Neural cell (in vitro differentiated cells): ENCODE results near the gene CDK6. TPM values are rescaled to one million over a fixed set of nuclear protein-coding genes. Genes with fewer than 3 reads are reported as not detected.

Source experiments
- H2AFZ ChIP-seq: fragments of 200-600, 300-800 bp; sonication (generic), shearing (Covaris generic); 2 replicates; pipeline ENCODE4 v1.6.0; 2014; ENCODE audit warnings: low read depth, mild to moderate bottlenecking, antibody characterized with exemption, low read length, moderate library complexity
- H3F3A ChIP-seq: fragments of 200-600 bp; shearing (Covaris generic); 2 replicates; pipeline ENCODE4 v1.6.1; 2016; ENCODE audit warnings: mild to moderate bottlenecking, moderate library complexity, mixed read lengths, antibody characterized with exemption, low read length; ENCODE audit not compliant: insufficient read depth, poor library complexity, severe bottlenecking
- H3K27ac ChIP-seq: fragments of 200-600, 300-800 bp; sonication (generic), shearing (Covaris generic); 2 replicates; pipeline ENCODE4 v1.5.1; 2014; ENCODE audit warnings: mild to moderate bottlenecking, low read length, moderate library complexity
- H3K27me3 ChIP-seq: fragments of 300-800, 200-600 bp; sonication (generic), shearing (Covaris generic); 2 replicates; pipeline ENCODE4 v1.6.0; 2014; ENCODE audit warnings: mild to moderate bottlenecking, low read depth, low read length, moderate library complexity; ENCODE audit not compliant: insufficient read depth
- H3K36me3 ChIP-seq: fragments of 300-800, 200-600 bp; sonication (generic), shearing (Covaris generic); 2 replicates; pipeline ENCODE4 v1.5.1; 2014; ENCODE audit warnings: mild to moderate bottlenecking, antibody characterized with exemption, low read length, moderate library complexity; ENCODE audit not compliant: insufficient read depth
- H3K4me2 ChIP-seq: fragments of 300-800, 200-600 bp; sonication (generic), shearing (Covaris generic); 2 replicates; pipeline ENCODE4 v1.6.0; 2014; ENCODE audit warnings: mild to moderate bottlenecking, low read length
- H3K4me3 ChIP-seq: fragments of 300-800, 200-600 bp; sonication (generic), shearing (Covaris generic); 2 replicates; pipeline ENCODE4 v1.5.1; 2014; ENCODE audit warnings: mild to moderate bottlenecking, low read length, moderate library complexity
- H3K79me2 ChIP-seq: fragments of 200-600 bp; shearing (Covaris generic); replicated peaks from 2 replicates; pipeline ENCODE4 v1.6.0; 2014; ENCODE audit warnings: mild to moderate bottlenecking, low read length, moderate library complexity; ENCODE audit not compliant: insufficient read depth
- H3K9ac ChIP-seq: fragments of 300-800, 200-600 bp; sonication (generic), shearing (Covaris generic); 2 replicates; pipeline ENCODE4 v1.6.1; 2016; ENCODE audit warnings: mild to moderate bottlenecking, low read length, mixed read lengths
- H3K9me2 ChIP-seq: fragments of 200-600 bp; shearing (Covaris generic); 2 replicates; pipeline ENCODE4 v1.6.1; 2016; ENCODE audit warnings: mild to moderate bottlenecking, low read length, mixed read lengths; ENCODE audit not compliant: insufficient read depth
- H3K9me3 ChIP-seq: fragments of 200-600, 300-800 bp; sonication (generic), shearing (Covaris generic); 2 replicates; pipeline ENCODE4 v1.6.1; 2016; ENCODE audit warnings: mild to moderate bottlenecking, mixed run types, low read length, moderate library complexity, mixed read lengths
- H4K20me1 ChIP-seq: fragments of 200-600 bp; shearing (Covaris generic); 2 replicates; pipeline ENCODE4 v1.6.1; 2016; ENCODE audit warnings: mild to moderate bottlenecking, mixed run types; ENCODE audit not compliant: insufficient read depth
- CTCF ChIP-seq: fragments of 450-650 bp; IDR thresholded peaks from 2 replicates; pipeline ENCODE4 v1.5.1; 2014; ENCODE audit warnings: antibody characterized with exemption, mild to moderate bottlenecking, moderate library complexity; ENCODE audit not compliant: poor library complexity, severe bottlenecking
- EP300 ChIP-seq: fragments of 450-650 bp; conservative IDR thresholded peaks from 2 replicates; pipeline ENCODE4 v1.6.1; 2014; ENCODE audit warnings: antibody characterized with exemption, mild to moderate bottlenecking, moderate library complexity; ENCODE audit not compliant: poor library complexity, severe bottlenecking
- EZH2 ChIP-seq: fragments of 200-600, 300-800 bp; shearing (Covaris generic), sonication (generic); IDR thresholded peaks from 2 replicates; pipeline ENCODE4 v1.6.1; 2014; ENCODE audit warnings: antibody characterized with exemption, low read length, borderline replicate concordance, mild to moderate bottlenecking; ENCODE audit not compliant: insufficient read depth, poor library complexity, severe bottlenecking
- MXI1 ChIP-seq: fragments of 450-650 bp; conservative IDR thresholded peaks from 2 replicates; pipeline ENCODE4 v1.6.1; 2014; ENCODE audit warnings: antibody characterized with exemption, mild to moderate bottlenecking; ENCODE audit not compliant: poor library complexity, severe bottlenecking
- POLR2AphosphoS5 ChIP-seq: IDR thresholded peaks from 2 replicates; pipeline ENCODE4 v1.6.1; 2012
- RAD21 ChIP-seq: fragments of 450-650 bp; conservative IDR thresholded peaks from 2 replicates; pipeline ENCODE4 v1.6.1; 2014; ENCODE audit warnings: antibody characterized with exemption, mild to moderate bottlenecking, moderate library complexity
- REST ChIP-seq: IDR thresholded peaks from 2 replicates; pipeline ENCODE4 v1.6.1; 2012; ENCODE audit warnings: borderline replicate concordance
- SMC3 ChIP-seq: fragments of 450-650 bp; conservative IDR thresholded peaks from 2 replicates; pipeline ENCODE4 v1.6.1; 2014; ENCODE audit warnings: antibody characterized with exemption, mild to moderate bottlenecking, moderate library complexity; ENCODE audit not compliant: poor library complexity
- TAF1 ChIP-seq: IDR thresholded peaks from 2 replicates; pipeline ENCODE4 v1.6.1; 2012; ENCODE audit warnings: low read depth
- polyA plus RNA-seq: library from polyadenylated mRNA; depleted of rRNA; stranded (reverse); fragments of >200 nt; gene quantifications from 2 replicates; pipeline ENCODE4 v1.2.3, GENCODE V29; 2014

CDK6 gene
- polyA plus RNA-seq, 1 donor from 2014 or later: 4.1 TPM

GRCh38 chr7:92621026-92621540 is 215.3 kb downstream of the CDK6 start:
- Histone ChIP-seq H4K20me1 (no peaks in the 10 kb centered on the region), H3K36me3 (no peaks in the 10 kb centered on the region), H3K79me2 (no peaks in the 10 kb centered on the region), H2AFZ (no peak overlapping the region), H3K9ac (no peak overlapping the region), H3K9me3 (no peaks in the 10 kb centered on the region), H3K27me3 (no peaks in the 10 kb centered on the region), H3K4me2 (no peak overlapping the region), H3K27ac (no peak overlapping the region), H3K4me3 (no peak overlapping the region), H3F3A (no peaks in the 10 kb centered on the region), H3K9me2 (no peaks in the 10 kb centered on the region)
- peak; percentile 91 for TF ChIP-seq SMC3
- TF ChIP-seq CTCF: peak; percentile 91
- no peak for TF ChIP-seq POLR2AphosphoS5
- TF ChIP-seq RAD21: peak; percentile 89

- no peak overlapping the region for H3K9ac ChIP-seq
- H3K4me2 ChIP-seq: no peak overlapping the region
- TF ChIP-seq RAD21 (no peak), CTCF (no peak), SMC3 (no peak), TAF1 (no peak), REST (no peak), MXI1 (no peak), EZH2 (no peak), EP300 (no peak)
- no peaks in the 10 kb centered on the region for H3K9me3 ChIP-seq
- H2AFZ ChIP-seq: no peak overlapping the region
- no peaks in the 10 kb centered on the region for H3K36me3 ChIP-seq
- no peaks in the 10 kb centered on the region for H3K9me2 ChIP-seq
- H3K27me3 ChIP-seq: no peaks in the 10 kb centered on the region
- no peaks in the 10 kb centered on the region for H3K79me2 ChIP-seq
- H3K4me3 ChIP-seq: no peak overlapping the region
- no peaks in the 10 kb centered on the region for H3F3A ChIP-seq
- H4K20me1 ChIP-seq: no peaks in the 10 kb centered on the region
- H3K27ac ChIP-seq: no peak overlapping the region
Measured at GRCh38 chr7:92615861-92616260, 220.5 kb downstream of the CDK6 start.
